Adipocyte (in vitro differentiated cells): ENCODE data around the gene NTNG2.
A peak's percentile ranks its signal among the peaks of the same experiment; 100 is the strongest.
"Not testable (repeated sequence)": the region's sequence is repeated elsewhere in the genome, so short reads cannot be mapped to it uniquely, and the experiment has no call there.

Experiments used
- DNase-seq: peaks from one replicate; pipeline ENCODE4 v3.0.0-alpha.2; 2015; ENCODE audit warnings: low read depth
- H3K27me3 ChIP-seq: replicated peaks from 2 replicates; pipeline ENCODE4 v1.7.0; 2013; ENCODE audit warnings: mild to moderate bottlenecking, low read length, moderate library complexity; ENCODE audit not compliant: control insufficient read depth, insufficient read depth
- H3K36me3 ChIP-seq: 2 replicates; pipeline ENCODE4 v1.7.0; 2013; ENCODE audit warnings: low read length, mild to moderate bottlenecking, moderate library complexity; ENCODE audit not compliant: control insufficient read depth, insufficient read depth, severe bottlenecking
- H3K4me1 ChIP-seq: 2 replicates; pipeline ENCODE4 v1.7.0; 2013; ENCODE audit warnings: mild to moderate bottlenecking, low read length, moderate library complexity; ENCODE audit not compliant: control insufficient read depth, insufficient read depth
- H3K4me3 ChIP-seq: 2 replicates; pipeline ENCODE4 v1.7.0; 2013; ENCODE audit warnings: mild to moderate bottlenecking, low read length, moderate library complexity
- H3K9ac ChIP-seq: 2 replicates; pipeline ENCODE4 v1.7.0; 2013; ENCODE audit warnings: mild to moderate bottlenecking, low read length, moderate library complexity
- H3K9me3 ChIP-seq: 2 replicates; pipeline ENCODE4 v1.7.0; 2013; ENCODE audit warnings: mild to moderate bottlenecking, low read length, moderate library complexity; ENCODE audit not compliant: control insufficient read depth

The NTNG2 gene

GRCh38 chr9:132134085-132134484 lies 27.8 kb upstream of the NTNG2 start:
- H3K4me3 ChIP-seq, H3K9ac ChIP-seq, H3K36me3 ChIP-seq, H3K9me3 ChIP-seq, H3K4me1 ChIP-seq, DNase-seq: not testable (repeated sequence)
- peaks cover 67% of the 10 kb centered on the region for H3K27me3 ChIP-seq

DNA sequence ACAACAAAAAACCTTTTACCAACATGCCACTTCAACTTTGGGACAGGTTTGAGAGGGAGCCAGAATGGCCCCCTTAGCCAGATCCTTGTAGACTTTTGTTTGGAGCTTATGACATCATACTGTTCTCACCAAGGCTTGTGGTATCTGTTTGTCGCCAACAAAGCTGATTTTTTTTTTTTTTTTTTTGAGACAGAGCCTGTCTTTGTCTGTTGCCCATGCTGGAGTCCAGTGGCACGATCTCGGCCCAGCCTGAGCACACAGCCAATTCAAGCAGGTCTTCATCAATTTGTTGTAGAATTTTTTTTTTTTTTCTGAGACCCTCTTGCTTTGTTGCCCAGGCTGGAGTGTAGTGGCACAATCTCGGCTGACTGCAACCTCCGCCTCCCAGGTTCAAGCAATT lies 26.4 kb upstream of the NTNG2 start:
- H3K4me1 ChIP-seq, result no peaks in the 10 kb centered on the region
- H3K36me3 ChIP-seq, result no peaks in the 10 kb centered on the region
- no peak overlapping the region for H3K4me3 ChIP-seq
- H3K9me3 ChIP-seq, result peaks cover 8% of the 10 kb centered on the region
- DNase-seq, result no peak
- peaks cover 64% of the 10 kb centered on the region for H3K27me3 ChIP-seq
- no peak overlapping the region for H3K9ac ChIP-seq

DNA sequence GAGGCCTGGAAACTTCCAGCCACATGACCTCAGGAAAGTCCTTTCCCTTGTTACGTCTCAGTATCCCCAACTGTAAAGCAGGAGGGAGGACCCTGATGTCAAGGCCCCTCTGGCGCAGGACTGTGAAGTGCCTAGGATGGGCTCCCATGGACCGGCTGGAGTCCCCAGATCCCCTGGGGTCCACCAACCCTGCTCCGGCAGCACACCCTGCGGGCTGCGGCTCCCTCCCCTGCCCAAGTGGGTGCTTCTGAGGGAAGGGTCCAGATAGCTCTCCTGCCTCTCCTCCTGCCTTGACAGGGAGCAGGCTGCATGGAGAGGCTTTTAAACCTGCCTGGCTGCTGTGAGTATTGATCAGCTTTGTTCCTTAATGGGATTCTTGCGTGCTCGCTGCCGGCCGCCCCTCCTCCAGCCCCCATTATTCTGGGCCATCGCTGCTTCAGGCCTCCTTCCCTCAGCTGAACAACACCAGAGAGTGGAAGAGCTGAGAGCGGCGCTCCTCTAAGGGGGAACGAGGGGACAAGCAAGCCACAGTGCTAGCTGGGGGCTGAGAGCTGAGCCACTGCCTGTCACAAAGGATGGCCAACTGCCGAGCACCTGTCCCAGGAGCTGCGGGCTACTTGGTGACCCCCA lies 25.6 kb upstream of the NTNG2 start:
- Histone ChIP-seq H3K4me1 (peaks cover 1% of the 10 kb centered on the region), H3K36me3 (no peaks in the 10 kb centered on the region), H3K27me3 (peaks cover 62% of the 10 kb centered on the region), H3K9me3 (peaks cover 8% of the 10 kb centered on the region), H3K9ac (no peak overlapping the region), H3K4me3 (no peak overlapping the region)
- DNase-seq, result no peak

- peak; percentile 38 for DNase-seq
- peak overlapping the region; percentile 65 for H3K4me3 ChIP-seq
- peaks cover 3% of the 10 kb centered on the region for H3K9me3 ChIP-seq
- no peaks in the 10 kb centered on the region for H3K36me3 ChIP-seq
- peaks cover 70% of the 10 kb centered on the region for H3K27me3 ChIP-seq
- no peak overlapping the region for H3K9ac ChIP-seq
- H3K4me1 ChIP-seq, result peaks cover 9% of the 10 kb centered on the region
These were observed 20.4 kb upstream of the NTNG2 start for GRCh38 chr9:132141344-132141947.

- Histone ChIP-seq H3K27me3 (peaks cover 72% of the 10 kb centered on the region), H3K9me3 (peaks cover 3% of the 10 kb centered on the region), H3K36me3 (no peaks in the 10 kb centered on the region), H3K4me3 (peak overlapping the region; percentile 65), H3K9ac (no peak overlapping the region), H3K4me1 (peaks cover 9% of the 10 kb centered on the region)
- DNase-seq, result no peak
These were observed 19.8 kb upstream of the NTNG2 start for GRCh38 chr9:132141948-132142594.

GRCh38 chr9:132142924-132143323 lies 18.9 kb upstream of the NTNG2 start:
- H3K36me3 ChIP-seq, result no peaks in the 10 kb centered on the region
- H3K4me1 ChIP-seq, result peaks cover 9% of the 10 kb centered on the region
- H3K4me3 ChIP-seq, result no peak overlapping the region
- no peak overlapping the region for H3K9ac ChIP-seq
- H3K27me3 ChIP-seq, result peaks cover 70% of the 10 kb centered on the region
- DNase-seq, result no peak
- peaks cover 3% of the 10 kb centered on the region for H3K9me3 ChIP-seq

DNA sequence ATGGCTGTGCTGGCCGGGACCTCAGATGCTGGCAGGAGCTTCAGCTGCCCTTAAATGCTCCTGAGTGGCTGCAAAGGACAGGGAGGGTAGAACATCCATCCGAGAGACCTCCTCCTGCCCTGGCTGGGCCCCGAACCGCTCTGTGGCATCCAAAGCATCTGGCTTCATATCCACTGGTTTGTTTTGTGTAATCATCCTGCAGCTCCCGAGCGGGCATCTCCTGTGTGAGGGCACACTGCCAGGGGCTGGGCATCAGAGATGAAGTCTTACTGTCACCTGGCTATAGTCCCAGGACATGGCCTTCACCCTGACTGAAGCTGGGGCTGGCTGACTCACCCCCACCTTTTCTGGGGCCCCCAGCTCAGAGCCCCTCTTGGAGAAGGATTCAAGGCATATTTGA lies 18.5 kb upstream of the NTNG2 start:
- DNase-seq, result no peak
- Histone ChIP-seq H3K9ac (no peak overlapping the region), H3K4me3 (no peak overlapping the region), H3K36me3 (no peaks in the 10 kb centered on the region), H3K27me3 (peaks cover 71% of the 10 kb centered on the region), H3K9me3 (peaks cover 3% of the 10 kb centered on the region), H3K4me1 (peaks cover 9% of the 10 kb centered on the region)

DNA sequence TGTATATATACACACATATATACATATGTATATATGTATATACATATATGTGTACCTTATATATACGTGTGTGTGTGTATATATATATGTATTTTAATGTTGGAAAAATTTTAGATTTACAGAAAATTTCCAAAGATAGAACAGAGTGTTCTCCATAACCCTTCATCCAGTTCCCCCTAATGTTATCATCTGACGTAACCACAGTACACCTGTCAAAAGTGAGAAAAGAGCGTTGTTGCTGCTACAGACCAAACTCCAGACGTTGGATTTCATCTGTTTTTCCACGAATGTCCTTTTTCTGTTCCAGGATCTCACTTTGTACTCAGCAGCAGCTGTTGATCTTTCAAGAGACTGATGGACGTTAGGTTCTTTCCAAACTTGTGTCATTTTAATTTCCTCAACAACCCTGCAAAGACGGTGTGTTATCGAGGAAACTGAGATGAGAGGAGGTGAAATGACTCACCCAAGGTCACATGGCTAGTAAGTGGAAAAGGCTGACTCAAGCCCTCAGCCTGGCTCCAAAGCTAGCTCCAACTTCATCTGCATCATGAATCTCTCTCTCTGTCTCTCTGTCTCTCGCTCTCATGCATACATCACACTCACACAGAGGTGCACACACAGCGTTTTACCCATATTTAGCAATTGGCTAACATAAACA lies 17.0 kb upstream of the NTNG2 start:
- Histone ChIP-seq H3K36me3 (no peaks in the 10 kb centered on the region), H3K4me1 (peaks cover 9% of the 10 kb centered on the region), H3K9me3 (peaks cover 3% of the 10 kb centered on the region), H3K9ac (no peak overlapping the region), H3K4me3 (no peak overlapping the region), H3K27me3 (peaks cover 74% of the 10 kb centered on the region)
- DNase-seq, result no peak

DNA sequence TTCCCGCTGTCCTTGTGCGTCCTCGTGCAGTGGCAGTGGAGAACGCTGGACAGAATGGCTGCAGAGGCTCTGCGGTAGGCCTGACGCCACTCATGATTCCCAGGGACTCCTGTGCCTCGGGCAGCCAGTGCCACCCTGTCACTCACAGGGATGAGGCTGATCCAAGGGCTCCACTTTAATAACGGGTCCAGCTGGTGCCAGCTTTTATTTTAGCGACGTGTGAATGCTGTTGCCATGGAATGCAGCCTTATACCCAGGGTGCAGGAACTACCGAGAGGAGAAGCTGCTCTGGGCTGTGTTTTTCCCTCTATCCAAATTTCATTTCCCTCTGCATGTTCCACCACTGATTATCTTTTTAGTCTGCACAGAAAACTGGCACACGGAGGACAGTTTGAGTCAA lies 15.8 kb upstream of the NTNG2 start:
- peaks cover 9% of the 10 kb centered on the region for H3K4me1 ChIP-seq
- no peak for DNase-seq

DNA sequence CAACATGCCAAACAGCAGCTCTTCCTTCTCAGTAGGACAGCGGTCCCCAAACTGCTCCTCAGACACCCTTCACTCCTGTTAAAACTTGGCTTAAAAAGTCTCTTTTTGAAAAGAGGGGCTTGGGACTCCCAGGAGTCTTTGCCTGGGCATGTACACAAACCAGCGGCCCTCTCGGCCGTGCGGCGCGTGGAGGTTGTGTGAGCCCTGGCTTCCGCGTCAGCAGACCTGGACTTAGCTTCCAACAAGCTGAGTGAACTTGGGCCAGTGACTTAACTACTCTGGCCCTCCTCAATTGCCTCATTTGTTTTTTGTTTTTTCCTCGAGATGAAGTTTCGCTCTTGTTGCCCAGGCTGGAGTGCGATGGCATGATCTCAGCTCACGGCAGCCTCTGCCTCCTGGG lies 15.3 kb upstream of the NTNG2 start:
- peaks cover 5% of the 10 kb centered on the region for H3K4me1 ChIP-seq
- peaks cover 3% of the 10 kb centered on the region for H3K9me3 ChIP-seq
- no peak overlapping the region for H3K4me3 ChIP-seq
- H3K27me3 ChIP-seq, result peaks cover 76% of the 10 kb centered on the region
- no peak for DNase-seq
- no peak overlapping the region for H3K9ac ChIP-seq
- H3K36me3 ChIP-seq, result no peaks in the 10 kb centered on the region

More for the DNA sequence above, 15.8 kb upstream of the NTNG2 start:
- H3K27me3 ChIP-seq, result peaks cover 76% of the 10 kb centered on the region
- H3K9me3 ChIP-seq, result peaks cover 3% of the 10 kb centered on the region
- no peak overlapping the region for H3K9ac ChIP-seq
- H3K4me3 ChIP-seq, result no peak overlapping the region
- H3K36me3 ChIP-seq, result no peaks in the 10 kb centered on the region

- Histone ChIP-seq H3K9ac (no peak overlapping the region), H3K27me3 (peaks cover 76% of the 10 kb centered on the region), H3K4me3 (no peak overlapping the region), H3K4me1 (no peaks in the 10 kb centered on the region), H3K9me3 (peaks cover 3% of the 10 kb centered on the region), H3K36me3 (no peaks in the 10 kb centered on the region)
- no peak for DNase-seq
These were observed 14.5 kb upstream of the NTNG2 start for GRCh38 chr9:132147331-132147730.
